Immature natural killer cell (primary cell): ENCODE data around the gene SLC12A5. TPM values are rescaled to one million over a fixed set of nuclear protein-coding genes. Genes with fewer than 3 reads are reported as not detected.

ENCODE experiments used
- DNase-seq, 3 donors: peaks; one replicate each; pipeline ENCODE4 v3.0.0; 2022; ENCODE audit warnings: mixed read lengths in 1 of 3
- H3K27ac Mint-ChIP-seq, 6 donors: one replicate each; pipeline ENCODE4 v1.8.0; 2020; ENCODE audit warnings: mixed read lengths in 6 of 6, mild to moderate bottlenecking in 5 of 6, inconsistent platforms in 4 of 6, moderate library complexity in 3 of 6
- H3K27me3 Mint-ChIP-seq, 3 donors: one replicate each; pipeline ENCODE4 v1.8.0; 2020 to 2021; ENCODE audit warnings: low read depth in 3 of 3, mild to moderate bottlenecking in 3 of 3, mixed read lengths in 3 of 3, moderate library complexity in 3 of 3, inconsistent platforms in 1 of 3
- H3K36me3 Mint-ChIP-seq, 3 donors: one replicate each; pipeline ENCODE4 v1.8.0; 2020; ENCODE audit warnings: mixed read lengths in 3 of 3, inconsistent platforms in 2 of 3, mild to moderate bottlenecking in 2 of 3
- H3K4me1 Mint-ChIP-seq, 2 donors: one replicate each; pipeline ENCODE4 v1.8.0; 2020; ENCODE audit warnings: inconsistent platforms in 2 of 2, mild to moderate bottlenecking in 2 of 2, mixed read lengths in 2 of 2, moderate library complexity in 1 of 2
- H3K4me3 Mint-ChIP-seq, 5 donors: one replicate each; pipeline ENCODE4 v1.8.0; 2020; ENCODE audit warnings: mild to moderate bottlenecking in 5 of 5, mixed read lengths in 5 of 5, inconsistent platforms in 3 of 5, moderate library complexity in 3 of 5
- H3K9me3 Mint-ChIP-seq, 6 donors: one replicate each; pipeline ENCODE4 v1.8.0; 2020; ENCODE audit warnings: mild to moderate bottlenecking in 6 of 6, mixed read lengths in 6 of 6, inconsistent platforms in 4 of 6, moderate library complexity in 3 of 6
- polyA plus RNA-seq, 3 donors: library from polyadenylated mRNA; unstranded; fragments of 300-500 nt; fragmentation: Illumina TruSeq; gene quantifications; one replicate each; pipeline ENCODE4 v1.2.3, GENCODE V29; 2021

The SLC12A5 gene
- polyA plus RNA-seq, 3 donors from 2014 or later, result 1.0 to 1.8 TPM; not detected in 1

GRCh38 chr20:46040902-46041535 is 12.0 kb downstream of the SLC12A5 start:
- peaks cover 2 to 22% (median 10%) of the 10 kb centered on the region in 3 donors for H3K27me3 Mint-ChIP-seq
- no peaks in the 10 kb centered on the region for H3K9me3 Mint-ChIP-seq
- no peaks in the 10 kb centered on the region for H3K4me1 Mint-ChIP-seq
- H3K36me3 Mint-ChIP-seq, result no peaks in the 10 kb centered on the region
- H3K27ac Mint-ChIP-seq, result no peak overlapping the region
- H3K4me3 Mint-ChIP-seq, result no peak overlapping the region
- peak in 2 of 3 donors; percentile 27 to 28 for DNase-seq

- H3K4me3 Mint-ChIP-seq, result no peak overlapping the region
- no peaks in the 10 kb centered on the region for H3K4me1 Mint-ChIP-seq
- no peak overlapping the region for H3K27ac Mint-ChIP-seq
- no peaks in the 10 kb centered on the region for H3K9me3 Mint-ChIP-seq
- no peak for DNase-seq
- H3K27me3 Mint-ChIP-seq, result peaks cover 2 to 18% (median 11%) of the 10 kb centered on the region in 3 donors
- no peaks in the 10 kb centered on the region for H3K36me3 Mint-ChIP-seq
Observed at GRCh38 chr20:46043556-46043955, 14.5 kb downstream of the SLC12A5 start.

- no peaks in the 10 kb centered on the region for H3K4me1 Mint-ChIP-seq
- peaks cover 2 to 18% (median 9%) of the 10 kb centered on the region in 3 donors for H3K27me3 Mint-ChIP-seq
- no peak overlapping the region for H3K27ac Mint-ChIP-seq
- DNase-seq, result no peak
- no peaks in the 10 kb centered on the region for H3K36me3 Mint-ChIP-seq
- no peaks in the 10 kb centered on the region for H3K9me3 Mint-ChIP-seq
- no peak overlapping the region for H3K4me3 Mint-ChIP-seq
Observed at GRCh38 chr20:46044896-46045295, 15.9 kb downstream of the SLC12A5 start.

- H3K27me3 Mint-ChIP-seq, result peaks cover 2 to 11% (median 5%) of the 10 kb centered on the region in 3 donors
- H3K4me3 Mint-ChIP-seq, result no peak overlapping the region
- no peaks in the 10 kb centered on the region for H3K36me3 Mint-ChIP-seq
- H3K4me1 Mint-ChIP-seq, result no peaks in the 10 kb centered on the region
- no peak for DNase-seq
- no peak overlapping the region for H3K27ac Mint-ChIP-seq
- H3K9me3 Mint-ChIP-seq, result no peaks in the 10 kb centered on the region
Observed at GRCh38 chr20:46046588-46047310, 17.7 kb downstream of the SLC12A5 start.

GRCh38 chr20:46047821-46048220 is 18.8 kb downstream of the SLC12A5 start:
- Mint-ChIP-seq H3K27ac (no peak overlapping the region), H3K4me1 (no peaks in the 10 kb centered on the region), H3K4me3 (no peak overlapping the region), H3K36me3 (no peaks in the 10 kb centered on the region), H3K9me3 (no peaks in the 10 kb centered on the region), H3K27me3 (peaks cover 2 to 5% (median 2%) of the 10 kb centered on the region in 3 donors)
- no peak for DNase-seq

GRCh38 chr20:46049190-46049589 is 20.2 kb downstream of the SLC12A5 start:
- no peaks in the 10 kb centered on the region for H3K36me3 Mint-ChIP-seq
- H3K4me1 Mint-ChIP-seq, result no peaks in the 10 kb centered on the region
- no peak for DNase-seq
- no peak overlapping the region for H3K27ac Mint-ChIP-seq
- H3K9me3 Mint-ChIP-seq, result no peaks in the 10 kb centered on the region
- no peak overlapping the region for H3K4me3 Mint-ChIP-seq
- peaks cover 0 to 5% (median 2%) of the 10 kb centered on the region in 3 donors for H3K27me3 Mint-ChIP-seq

GRCh38 chr20:46049815-46050214 is 20.8 kb downstream of the SLC12A5 start:
- H3K27me3 Mint-ChIP-seq, result peaks cover 0 to 7% (median 2%) of the 10 kb centered on the region in 3 donors
- DNase-seq, result no peak
- no peaks in the 10 kb centered on the region for H3K36me3 Mint-ChIP-seq
- H3K4me1 Mint-ChIP-seq, result no peaks in the 10 kb centered on the region
- no peak overlapping the region for H3K27ac Mint-ChIP-seq
- no peak overlapping the region for H3K4me3 Mint-ChIP-seq
- H3K9me3 Mint-ChIP-seq, result no peaks in the 10 kb centered on the region

GRCh38 chr20:46050444-46050843 is 21.4 kb downstream of the SLC12A5 start:
- peaks cover 0 to 5% (median 3%) of the 10 kb centered on the region in 3 donors for H3K36me3 Mint-ChIP-seq
- peaks cover 0 to under 1% (median 0%) of the 10 kb centered on the region in 6 donors for H3K9me3 Mint-ChIP-seq
- no peak overlapping the region for H3K4me3 Mint-ChIP-seq
- H3K27ac Mint-ChIP-seq, result no peak overlapping the region
- no peaks in the 10 kb centered on the region for H3K4me1 Mint-ChIP-seq
- H3K27me3 Mint-ChIP-seq, result peaks cover 0 to 5% (median 2%) of the 10 kb centered on the region in 3 donors
- DNase-seq, result no peak

- no peaks in the 10 kb centered on the region for H3K4me1 Mint-ChIP-seq
- H3K36me3 Mint-ChIP-seq, result peaks cover 0 to 9% (median 7%) of the 10 kb centered on the region in 3 donors
- no peak overlapping the region for H3K4me3 Mint-ChIP-seq
- DNase-seq, result no peak
- peaks cover 0 to 1% (median 0%) of the 10 kb centered on the region in 6 donors for H3K9me3 Mint-ChIP-seq
- H3K27me3 Mint-ChIP-seq, result peaks cover under 1 to 5% (median 1%) of the 10 kb centered on the region in 3 donors
- no peak overlapping the region for H3K27ac Mint-ChIP-seq
Observed at GRCh38 chr20:46050885-46051284, 21.9 kb downstream of the SLC12A5 start.

GRCh38 chr20:46051556-46052308 is 22.7 kb downstream of the SLC12A5 start:
- Mint-ChIP-seq H3K27ac (no peak overlapping the region), H3K4me3 (no peak overlapping the region), H3K27me3 (peaks cover 0 to 4% (median 2%) of the 10 kb centered on the region in 3 donors), H3K4me1 (no peaks in the 10 kb centered on the region), H3K36me3 (peaks cover 0 to 9% (median 7%) of the 10 kb centered on the region in 3 donors), H3K9me3 (peaks cover 0 to 2% (median 0%) of the 10 kb centered on the region in 6 donors)
- DNase-seq, result no peak

- Mint-ChIP-seq H3K9me3 (peaks cover 0 to 5% (median 0%) of the 10 kb centered on the region in 6 donors), H3K36me3 (peaks cover 0 to 9% (median 7%) of the 10 kb centered on the region in 3 donors), H3K27me3 (peaks cover 0 to 5% (median 2%) of the 10 kb centered on the region in 3 donors), H3K4me1 (peaks cover 0 to 4% of the 10 kb centered on the region in 2 donors), H3K27ac (no peak overlapping the region), H3K4me3 (no peak overlapping the region)
- DNase-seq, result no peak
Observed at GRCh38 chr20:46053416-46053815, 24.4 kb downstream of the SLC12A5 start.

- H3K27me3 Mint-ChIP-seq, result peaks cover 0 to 6% (median 5%) of the 10 kb centered on the region in 3 donors
- H3K27ac Mint-ChIP-seq, result no peak overlapping the region
- H3K4me3 Mint-ChIP-seq, result no peak overlapping the region
- DNase-seq, result no peak
- H3K9me3 Mint-ChIP-seq, result peaks cover 0 to 5% (median 0%) of the 10 kb centered on the region in 6 donors
- H3K4me1 Mint-ChIP-seq, result peaks cover 10 to 14% of the 10 kb centered on the region in 2 donors
- H3K36me3 Mint-ChIP-seq, result peaks cover under 1 to 11% (median 9%) of the 10 kb centered on the region in 3 donors
Observed at GRCh38 chr20:46054606-46055005, 25.6 kb downstream of the SLC12A5 start.

GRCh38 chr20:46055269-46055668 is 26.3 kb downstream of the SLC12A5 start:
- peaks cover 6 to 18% (median 9%) of the 10 kb centered on the region in 3 donors for H3K36me3 Mint-ChIP-seq
- H3K27me3 Mint-ChIP-seq, result peaks cover 0 to 8% (median 6%) of the 10 kb centered on the region in 3 donors
- no peak overlapping the region for H3K27ac Mint-ChIP-seq
- H3K9me3 Mint-ChIP-seq, result peaks cover 0 to 5% (median 0%) of the 10 kb centered on the region in 6 donors
- H3K4me1 Mint-ChIP-seq, result peaks cover 16 to 21% of the 10 kb centered on the region in 2 donors
- H3K4me3 Mint-ChIP-seq, result no peak overlapping the region
- no peak for DNase-seq
